Fibroblast of skin of left biceps (primary cell): ENCODE results near the gene GTF2A1L.
"Not testable (repeated sequence)": the region's sequence is repeated elsewhere in the genome, so short reads cannot be mapped to it uniquely, and the experiment has no call there.

Experiments
- DNase-seq, 2 experiments: peaks; one replicate each; pipeline ENCODE4 v3.0.0-alpha.2; 2013; ENCODE audit warnings: low read depth in 2 of 2

The GTF2A1L gene

DNA sequence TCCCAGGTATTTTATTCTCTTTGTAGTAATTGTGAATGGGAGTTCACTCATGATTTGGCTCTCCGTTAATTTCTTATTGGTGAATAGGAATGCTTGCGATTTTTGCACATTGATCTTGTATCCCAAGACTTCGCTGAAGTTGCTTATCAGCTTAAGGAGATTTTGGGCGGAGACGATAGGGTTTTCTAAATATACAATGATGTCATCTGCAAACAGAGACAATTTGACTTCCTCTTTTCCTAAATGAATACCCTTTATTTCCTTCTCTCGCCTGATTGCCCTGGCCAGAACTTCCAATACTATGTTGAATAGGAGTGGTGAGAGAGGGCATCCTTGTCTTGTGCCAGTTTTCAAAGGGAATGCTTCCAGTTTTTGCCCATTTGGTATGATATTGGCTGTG is 86.0 kb downstream of the GTF2A1L start:
- DNase-seq = not testable (repeated sequence)

DNA sequence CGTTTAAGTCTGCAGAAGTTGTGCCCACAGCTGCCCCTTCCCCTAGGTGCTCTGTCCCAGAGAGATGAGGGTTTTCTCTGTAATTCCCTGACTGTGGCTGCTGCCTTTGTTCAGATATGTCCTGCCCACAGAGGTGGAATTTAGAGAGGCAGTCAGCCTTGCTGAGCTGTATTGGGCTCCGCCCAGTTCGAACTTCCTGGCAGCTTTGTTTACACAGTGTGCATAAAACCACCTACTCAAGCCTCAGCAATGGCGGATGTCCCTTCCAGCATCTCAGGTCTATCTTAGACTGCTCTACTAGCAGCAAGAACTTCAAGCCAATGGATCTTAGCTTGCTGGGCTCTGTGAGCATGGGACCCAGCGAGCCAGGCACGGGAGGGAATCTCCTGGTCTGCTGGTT is 89.8 kb downstream of the GTF2A1L start:
- no peak for DNase-seq

DNA sequence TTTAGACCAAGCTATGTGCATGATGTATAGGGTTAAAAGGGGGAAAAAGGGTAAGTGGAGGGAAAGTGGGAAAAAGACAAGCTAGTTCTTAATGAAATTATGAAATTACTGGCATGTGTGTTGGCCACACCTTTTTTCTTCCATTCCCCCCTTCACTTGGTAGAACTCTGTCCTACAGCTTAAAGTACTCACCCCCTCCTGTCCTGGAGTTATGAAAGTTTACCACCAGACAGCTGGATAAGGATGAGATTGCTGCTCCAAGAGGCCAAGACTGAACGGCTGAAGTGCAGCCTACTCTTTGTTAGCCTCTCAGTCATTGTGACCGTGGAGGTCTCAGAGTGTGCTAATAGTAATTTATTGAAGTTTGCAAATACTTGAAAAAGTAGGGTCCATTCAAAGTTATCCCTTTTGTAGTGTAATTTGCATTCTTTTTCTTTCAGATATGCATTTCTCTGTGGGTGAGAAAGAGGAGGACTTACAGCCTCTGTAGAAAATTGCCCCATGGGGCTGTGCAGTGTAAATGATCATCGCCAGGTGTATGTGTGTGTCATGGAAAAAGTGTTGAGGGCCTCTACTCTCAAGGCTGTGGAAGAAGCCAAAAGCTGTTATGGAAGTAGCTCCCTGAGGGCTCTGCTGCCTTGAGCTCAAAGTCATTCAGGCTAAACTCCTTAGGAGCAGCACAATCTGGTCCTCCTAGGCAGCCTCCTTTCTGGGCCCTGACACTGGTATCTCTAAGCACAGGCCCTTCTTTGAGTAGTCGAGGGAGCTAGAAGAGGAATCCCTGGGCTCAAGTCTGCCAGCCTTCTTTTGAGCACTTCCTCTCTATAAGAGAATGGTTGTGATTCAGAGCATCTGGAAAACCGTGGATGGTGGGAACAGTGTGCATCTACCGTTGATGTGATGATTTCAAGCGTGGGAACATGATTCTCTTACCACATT is 91.7 kb downstream of the GTF2A1L start:
- DNase-seq = no peak

DNA sequence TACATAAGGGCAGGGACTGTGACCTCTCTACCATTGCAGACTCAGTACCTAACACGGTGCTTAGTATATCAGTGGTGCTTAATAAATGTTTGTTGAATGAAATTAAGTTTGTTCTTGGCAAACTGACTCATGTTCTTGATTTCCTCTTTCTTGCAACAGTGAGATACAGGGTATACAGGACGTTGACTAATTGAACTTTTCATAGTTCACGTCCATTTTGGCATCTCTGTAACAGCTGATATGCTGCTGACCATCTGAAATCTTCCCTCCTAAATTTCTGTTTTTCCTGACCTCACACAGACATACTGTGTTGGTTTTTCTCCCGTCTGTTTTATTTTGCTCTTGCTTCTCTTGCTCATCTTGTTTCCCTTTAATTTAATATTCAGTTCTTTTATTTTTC is 93.7 kb downstream of the GTF2A1L start:
- DNase-seq = no peak

DNA sequence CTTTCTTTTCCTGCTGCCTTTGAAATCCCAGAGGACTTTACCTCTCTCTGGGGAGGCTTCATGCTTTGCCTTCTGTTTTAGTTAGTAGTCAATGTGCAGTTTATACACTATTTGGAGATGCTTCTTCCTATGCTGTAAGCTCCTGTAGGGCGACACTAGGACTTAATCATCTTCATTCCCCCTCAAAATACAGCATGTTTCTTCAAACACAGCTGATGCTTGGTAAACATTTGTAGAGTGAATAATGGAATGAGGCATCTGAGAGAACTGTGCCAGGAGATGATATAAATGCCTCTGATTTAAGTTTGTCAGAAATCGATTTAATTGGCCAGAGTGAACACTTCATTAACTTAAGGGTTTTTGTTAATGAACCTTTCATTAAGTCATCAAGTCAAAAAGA is 94.5 kb downstream of the GTF2A1L start:
- DNase-seq = no peak

DNA sequence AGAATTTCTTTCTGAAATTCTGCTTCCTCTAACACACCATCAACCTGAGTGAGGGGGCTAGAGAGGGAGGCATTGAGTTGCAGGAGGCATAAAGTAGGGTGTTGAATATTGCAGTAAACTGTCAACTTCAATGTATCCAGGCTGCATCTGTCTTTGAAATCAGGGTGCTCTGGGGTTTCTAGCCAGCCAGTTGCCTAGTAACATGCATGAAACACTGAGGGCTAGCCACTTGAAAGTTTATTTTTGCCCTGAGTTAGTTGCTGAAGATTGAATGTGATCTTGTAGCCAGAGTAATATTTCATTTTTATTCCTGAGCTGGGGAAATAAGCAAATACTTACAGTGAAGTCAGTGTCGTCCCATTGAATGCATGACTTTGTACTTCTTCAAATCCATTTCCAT is 96.0 kb downstream of the GTF2A1L start:
- no peak for DNase-seq

DNA sequence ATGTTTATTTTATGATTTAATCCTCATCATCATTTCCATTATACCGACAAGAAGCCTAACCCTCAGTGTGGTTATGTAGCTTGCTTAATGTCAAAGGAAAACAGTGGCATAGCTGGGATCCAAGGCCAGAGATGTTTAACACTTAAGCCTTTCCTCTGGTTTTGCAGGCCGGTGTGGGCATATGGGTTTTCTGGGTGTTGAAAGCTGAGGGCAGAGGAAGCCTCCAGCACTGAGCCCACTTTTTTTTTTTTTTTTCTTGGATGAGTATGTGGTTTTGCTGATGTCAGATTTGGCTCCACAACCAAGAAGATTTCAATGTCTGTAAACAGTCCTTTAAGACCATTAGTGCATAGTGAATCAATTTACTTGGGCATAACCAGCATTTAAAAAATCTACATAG is 96.6 kb downstream of the GTF2A1L start:
- peak in 1 of 2 experiments; percentile 26 for DNase-seq

DNA sequence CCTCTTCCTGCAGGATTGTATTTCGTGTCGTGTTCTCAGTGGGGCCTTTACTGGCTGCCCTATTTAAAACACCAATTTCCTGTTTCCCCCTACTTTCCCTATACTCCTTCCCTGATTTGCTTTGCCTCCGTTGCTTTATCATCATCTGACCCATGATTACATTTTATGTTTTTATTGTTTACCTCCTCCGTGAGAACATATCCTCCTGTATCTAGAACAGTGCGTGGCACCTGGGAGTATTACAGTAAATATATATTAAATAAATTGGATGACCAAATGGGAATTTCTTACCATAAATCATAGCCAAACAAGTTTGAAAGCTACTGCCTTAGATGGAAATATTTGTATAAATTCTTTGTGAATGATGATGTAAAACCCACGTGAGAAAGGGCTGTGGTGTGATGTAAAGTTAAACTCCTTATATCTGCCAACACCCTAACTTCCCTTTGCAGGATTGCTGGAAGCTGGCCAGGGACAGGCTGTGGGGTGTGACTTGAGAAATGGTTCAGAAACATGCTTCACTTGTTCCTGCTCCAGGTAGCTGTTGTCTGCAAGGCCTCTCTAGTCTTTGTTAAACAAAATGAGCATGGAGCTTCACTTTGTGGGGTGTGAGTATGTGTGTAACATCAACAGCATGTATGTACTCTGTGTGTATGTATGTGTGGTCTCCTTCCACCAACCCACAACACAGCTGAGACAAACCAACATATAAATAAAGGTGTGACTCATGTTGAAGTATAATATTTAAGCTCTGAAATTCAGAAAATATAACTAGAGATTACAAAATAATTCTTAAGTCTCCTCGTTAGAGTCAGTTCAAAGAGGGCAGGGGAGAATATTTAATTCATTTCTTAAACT is 97.6 kb downstream of the GTF2A1L start:
- DNase-seq = peak; percentile 41 to 48

DNA sequence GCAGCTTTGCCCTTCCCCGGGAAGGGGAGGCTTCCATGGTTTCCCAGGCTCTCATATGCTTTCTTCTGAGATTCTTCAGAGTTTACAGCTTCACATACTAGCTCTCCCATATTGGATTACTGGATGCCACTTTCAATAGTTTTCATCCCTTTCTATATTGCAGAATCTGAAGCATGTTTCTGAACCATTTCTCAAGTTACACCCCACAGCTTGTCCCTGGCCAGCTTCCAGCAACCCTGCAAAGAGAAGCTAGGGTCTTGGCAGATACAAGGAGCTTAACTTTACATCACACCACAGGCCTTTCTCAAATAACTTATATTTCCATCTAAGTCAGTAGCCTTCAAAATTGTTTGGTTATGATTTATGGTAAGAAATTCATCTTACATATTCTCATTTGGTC is 98.3 kb downstream of the GTF2A1L start:
- DNase-seq = peak; percentile 59 to 60

DNA sequence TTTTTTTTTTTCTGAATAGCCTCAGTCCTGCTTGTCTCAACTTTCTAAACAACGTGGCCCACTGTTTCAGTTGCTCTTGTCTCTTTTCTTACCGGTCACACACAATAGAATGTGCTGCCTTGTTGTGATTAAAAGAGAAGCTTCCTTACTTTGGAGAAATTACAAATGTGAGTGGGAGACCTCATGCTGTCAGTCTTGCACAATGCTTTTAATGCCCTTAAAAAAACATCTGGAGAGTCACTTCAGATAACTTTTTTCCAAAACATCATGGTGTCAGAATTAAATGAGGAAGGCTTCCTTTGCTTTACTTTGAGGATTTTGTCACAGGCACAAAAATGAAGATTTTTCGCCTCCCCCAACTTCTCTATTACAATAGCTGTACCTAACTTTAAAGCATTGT is 100.2 kb downstream of the GTF2A1L start:
- DNase-seq = no peak

DNA sequence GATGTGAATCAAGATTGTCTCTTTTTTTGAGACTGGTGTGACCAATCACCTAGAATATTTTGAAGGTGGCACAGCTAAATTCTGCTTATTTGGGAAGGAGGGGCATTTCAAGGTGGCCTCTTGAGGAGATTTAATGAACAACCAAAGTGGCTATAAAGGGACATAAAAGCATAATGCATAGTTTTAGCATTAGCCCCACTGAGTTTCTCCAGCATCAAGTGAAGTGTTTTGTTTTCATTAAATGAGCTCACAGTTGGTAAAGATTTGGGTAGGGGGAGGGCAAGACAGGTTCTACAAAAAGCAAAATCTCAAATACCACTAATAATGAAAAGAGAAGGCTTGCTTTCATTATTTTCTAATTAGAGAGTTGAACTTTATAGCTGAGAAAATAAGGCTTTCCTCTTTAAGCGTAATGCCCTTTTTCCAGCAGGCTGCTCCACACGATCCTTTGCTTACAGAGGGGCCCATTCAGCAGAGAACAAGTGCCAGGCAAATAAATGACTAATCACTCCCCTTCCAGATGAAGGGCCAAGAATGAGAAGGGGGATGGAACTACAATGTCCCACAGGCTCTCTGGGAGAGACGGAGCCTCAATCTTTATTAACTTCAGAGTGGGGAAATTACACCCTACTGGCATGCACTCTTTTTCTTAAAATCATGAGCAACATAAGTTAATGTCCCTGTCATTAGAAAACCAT is 102.0 kb downstream of the GTF2A1L start:
- DNase-seq = no peak

DNA sequence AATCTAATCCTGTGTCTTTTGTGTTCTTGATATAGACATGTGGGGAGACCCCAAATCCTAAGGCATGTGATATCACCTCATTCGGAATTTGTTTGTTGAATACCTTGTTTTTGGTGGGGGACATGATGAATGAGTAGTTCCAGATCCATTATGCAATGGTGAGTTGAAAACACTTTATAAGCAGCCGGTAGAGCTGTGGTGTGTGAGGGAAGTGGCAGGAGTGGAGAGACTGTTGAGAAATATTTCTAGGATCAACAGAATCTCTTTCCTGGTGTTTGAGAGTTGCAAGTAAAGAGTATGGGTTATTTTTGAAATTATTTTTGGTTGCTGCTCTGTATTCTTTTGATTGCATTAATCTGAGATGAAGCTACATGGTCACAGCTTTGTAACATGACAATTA is 103.5 kb downstream of the GTF2A1L start:
- DNase-seq = no peak

DNA sequence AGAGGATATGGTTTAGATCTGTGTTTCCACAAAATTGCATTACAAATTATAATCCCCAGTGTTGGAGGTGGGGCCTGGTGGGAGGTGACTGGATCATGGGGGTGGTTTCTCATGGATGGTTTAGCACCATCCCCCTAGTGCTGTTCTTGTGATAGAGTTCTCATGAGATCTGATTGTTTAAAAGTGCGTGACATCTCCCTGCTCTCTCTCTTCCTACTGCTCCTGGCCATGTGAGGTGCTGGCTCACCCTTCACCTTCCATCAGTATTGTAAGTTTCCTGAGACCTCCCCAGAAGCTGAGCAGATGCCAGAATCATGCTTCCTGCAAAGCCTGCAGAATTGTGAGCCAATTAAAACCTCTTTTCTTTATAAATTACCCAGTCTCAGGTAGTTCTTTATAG is 104.7 kb downstream of the GTF2A1L start:
- DNase-seq = no peak

DNA sequence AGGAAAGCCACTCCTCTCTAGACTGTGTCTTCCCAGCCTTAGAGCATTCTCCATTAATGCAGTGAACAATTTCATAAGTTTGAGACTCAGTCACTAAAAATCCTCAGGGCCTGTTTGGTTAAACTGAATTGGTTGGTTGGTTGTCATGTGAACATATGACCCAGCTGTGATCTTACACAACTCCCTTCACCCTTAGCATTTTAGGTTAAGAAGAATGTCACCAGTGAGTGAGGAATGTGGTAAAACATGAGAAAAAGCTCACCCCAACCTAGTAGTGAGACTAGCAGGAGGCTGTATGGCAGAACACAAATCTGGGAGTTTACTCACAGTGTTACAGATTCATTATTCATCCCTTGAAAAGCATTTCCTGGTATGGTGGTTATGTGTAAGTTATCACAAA is 105.5 kb downstream of the GTF2A1L start:
- peak; percentile 81 to 87 for DNase-seq

DNA sequence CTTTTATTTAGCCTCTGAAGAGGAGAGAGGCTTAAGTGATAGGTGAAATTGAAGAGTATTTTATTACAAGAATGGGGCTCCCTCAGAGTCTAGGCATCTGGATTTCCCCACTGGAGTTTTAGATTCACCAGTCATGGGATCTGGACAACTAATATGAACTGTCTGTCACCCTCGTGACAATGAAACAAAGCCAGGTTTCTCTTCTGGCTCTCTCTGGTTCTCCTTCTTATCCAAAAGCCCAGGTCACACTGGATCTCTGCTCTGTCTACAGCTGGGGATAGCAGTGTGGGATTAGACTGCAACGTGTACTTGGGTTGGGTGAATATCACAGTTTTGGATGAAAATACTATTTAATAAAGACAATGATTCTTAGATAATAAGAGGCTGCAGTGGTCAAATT is 106.6 kb downstream of the GTF2A1L start:
- DNase-seq = no peak

DNA sequence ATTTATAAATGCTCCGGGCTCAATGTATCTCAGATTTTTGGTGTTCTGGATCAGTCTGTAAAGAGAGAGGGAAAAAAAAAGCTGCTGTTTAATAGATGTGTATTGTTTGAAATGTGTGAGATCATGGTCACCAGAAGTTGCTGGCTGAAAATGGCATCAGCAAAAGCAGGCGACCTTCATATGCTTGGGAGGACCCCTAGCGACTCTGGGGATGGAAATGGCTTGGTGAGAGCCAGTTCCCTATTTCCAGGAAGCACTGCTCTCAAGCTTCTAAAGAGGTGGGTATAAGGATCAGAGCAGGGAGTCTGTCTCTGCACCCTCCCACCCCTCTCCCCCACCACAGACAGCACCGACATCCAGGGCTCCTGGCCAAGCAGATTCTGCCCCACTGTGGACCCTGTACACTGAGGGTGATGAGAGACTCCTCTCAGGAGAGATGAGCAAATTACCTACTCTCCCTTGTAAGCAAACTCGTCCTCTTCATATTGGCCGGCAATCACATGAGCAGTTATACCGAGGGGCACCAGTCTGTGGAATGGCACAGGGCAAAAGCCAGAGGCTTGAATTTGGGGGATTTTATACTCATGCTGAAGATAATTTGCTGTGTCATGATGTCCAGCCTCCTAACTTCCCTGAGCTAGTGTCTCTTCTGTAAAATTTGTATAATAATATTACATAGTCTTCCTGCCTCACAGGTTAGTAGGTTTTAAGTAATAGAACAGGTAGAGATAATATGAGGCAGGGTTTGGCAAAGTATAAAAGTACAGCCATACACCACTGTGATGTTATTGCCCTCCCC is 108.2 kb downstream of the GTF2A1L start:
- no peak for DNase-seq

DNA sequence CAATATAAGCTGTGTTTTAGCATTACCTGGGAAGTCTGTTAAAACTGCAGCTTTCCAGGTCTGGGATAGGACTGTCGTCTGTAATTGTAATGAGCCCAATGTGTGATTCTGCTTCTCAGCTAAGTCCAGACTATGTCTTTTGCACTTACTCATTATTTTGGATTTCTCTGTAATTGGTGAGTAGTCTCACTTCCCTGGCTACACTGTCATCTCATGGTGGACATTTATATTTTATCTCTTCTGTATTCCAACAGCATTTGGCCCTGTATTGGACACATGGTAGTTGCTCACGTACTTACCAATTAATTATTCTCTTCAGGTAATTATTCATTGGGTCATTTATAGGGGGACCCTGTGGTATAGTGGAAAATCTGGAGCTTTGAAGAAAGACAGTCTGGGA is 109.9 kb downstream of the GTF2A1L start:
- no peak for DNase-seq

DNA sequence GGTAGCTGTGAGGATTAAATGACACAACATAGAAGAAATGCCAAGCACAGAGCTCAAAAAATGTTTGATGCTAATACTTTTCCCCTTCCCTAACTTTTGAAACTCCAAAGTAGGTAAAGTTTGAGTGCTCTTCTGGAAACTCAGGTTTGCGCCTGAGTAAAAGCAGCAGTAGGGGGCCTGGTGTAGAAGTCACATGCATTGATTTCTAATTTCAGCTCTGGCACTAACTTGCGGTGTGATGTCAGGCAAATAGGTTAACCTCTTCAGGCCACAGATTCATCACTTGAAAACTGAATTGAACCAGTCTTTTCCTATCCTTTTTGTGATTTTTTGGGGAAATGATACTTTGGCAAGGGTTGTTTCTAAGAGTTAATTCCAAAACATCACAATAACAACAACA is 110.6 kb downstream of the GTF2A1L start:
- no peak for DNase-seq

DNA sequence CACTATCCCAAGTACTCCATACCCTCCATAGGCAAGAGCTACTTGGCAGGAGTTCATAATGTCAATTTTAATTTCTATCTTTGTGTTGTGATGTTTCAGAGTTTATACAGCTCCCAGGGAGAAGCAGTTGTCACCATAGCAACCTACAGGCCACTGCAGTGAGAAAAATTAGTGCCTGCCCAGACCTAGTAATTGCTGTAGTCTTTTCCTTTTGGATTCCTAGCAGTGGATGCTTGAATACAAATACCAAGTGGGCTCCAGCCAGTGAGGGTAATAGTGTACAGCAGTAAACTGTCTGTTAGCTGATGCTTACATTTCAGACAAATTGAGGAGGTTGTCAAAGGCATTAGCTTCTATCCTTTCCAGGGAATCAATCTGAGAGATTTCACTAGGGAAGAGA is 111.2 kb downstream of the GTF2A1L start:
- DNase-seq = no peak
